SK-N-SH treated with all-trans-retinoic acid at 6 μM for 48 hours (cell line): ENCODE measurements around the gene ARHGAP26.

Experiments used
- ATAC-seq: fragments of 200-7000 bp; cut with Tn5 transposase; 3 replicates; pipeline ENCODE4 v1.9.1; 2020; ENCODE audit warnings: mild to moderate bottlenecking, moderate library complexity
- ARNTL ChIP-seq: fragments of 450-650 bp; formaldehyde crosslinking; IDR thresholded peaks from 2 replicates; pipeline ENCODE4 v1.5.0; 2020; ENCODE audit warnings: low read depth, mild to moderate bottlenecking, moderate library complexity, borderline replicate concordance
- BACH2 ChIP-seq: fragments of 250-450 bp; sonication (Bioruptor Pico); IDR thresholded peaks from 2 replicates; pipeline ENCODE4 v1.9.0; 2021; ENCODE audit warnings: mild to moderate bottlenecking, borderline replicate concordance
- CSDC2 ChIP-seq: fragments of 250-450 bp; sonication (Bioruptor Pico); IDR thresholded peaks from 2 replicates; pipeline ENCODE4 v1.5.0; 2020; ENCODE audit warnings: mild to moderate bottlenecking, moderate library complexity
- ESRRG ChIP-seq: fragments of 250-450 bp; sonication (Bioruptor Pico); IDR thresholded peaks from 2 replicates; pipeline ENCODE4 v1.6.1; 2021; ENCODE audit warnings: mild to moderate bottlenecking
- GLIS3 ChIP-seq: fragments of 250-450 bp; sonication (Bioruptor Pico); IDR thresholded peaks from 2 replicates; pipeline ENCODE4 v1.5.0; 2020; ENCODE audit warnings: mild to moderate bottlenecking, moderate library complexity
- OSR1 ChIP-seq: fragments of 250-450 bp; sonication (Bioruptor Pico); IDR thresholded peaks from 2 replicates; pipeline ENCODE4 v1.8.0; 2022; ENCODE audit warnings: moderate library complexity, mild to moderate bottlenecking, inconsistent platforms
- PPARA ChIP-seq: fragments of 250-450 bp; sonication (Bioruptor Pico); IDR thresholded peaks from 2 replicates; pipeline ENCODE4 v1.5.0; 2020; ENCODE audit warnings: mild to moderate bottlenecking, borderline replicate concordance
- RARB ChIP-seq: fragments of 250-450 bp; sonication (Bioruptor Pico); IDR thresholded peaks from 2 replicates; pipeline ENCODE4 v1.8.0; 2021; ENCODE audit warnings: mild to moderate bottlenecking, moderate library complexity
- SNAI2 ChIP-seq: fragments of 250-450 bp; sonication (Bioruptor Pico); IDR thresholded peaks from 2 replicates; pipeline ENCODE4 v1.5.0; 2020; ENCODE audit warnings: mild to moderate bottlenecking, moderate library complexity
- TCF4 ChIP-seq: fragments of 250-450 bp; sonication (Bioruptor Pico); IDR thresholded peaks from 2 replicates; pipeline ENCODE4 v1.8.0; 2021; ENCODE audit warnings: mild to moderate bottlenecking, moderate library complexity, borderline replicate concordance
- TOX ChIP-seq: fragments of 250-450 bp; sonication (Bioruptor Pico); IDR thresholded peaks from 2 replicates; pipeline ENCODE4 v1.8.0; 2021; ENCODE audit warnings: mild to moderate bottlenecking, moderate library complexity, borderline replicate concordance
- ZC3H10 ChIP-seq: fragments of 250-450 bp; sonication (Bioruptor Pico); IDR thresholded peaks from 2 replicates; pipeline ENCODE4 v1.5.1; 2021; ENCODE audit warnings: mild to moderate bottlenecking, moderate library complexity
- ZFP3 ChIP-seq: fragments of 250-450 bp; sonication (Bioruptor Pico); IDR thresholded peaks from 2 replicates; pipeline ENCODE4 v1.5.0; 2020; ENCODE audit warnings: mild to moderate bottlenecking, moderate library complexity
- ZFP30 ChIP-seq: fragments of 450-650 bp; formaldehyde crosslinking; IDR thresholded peaks from 2 replicates; pipeline ENCODE4 v1.5.0; 2022; ENCODE audit warnings: mild to moderate bottlenecking, moderate library complexity
- ZNF70 ChIP-seq: fragments of 450-650 bp; formaldehyde crosslinking; IDR thresholded peaks from 2 replicates; pipeline ENCODE4 v1.5.0; 2020; ENCODE audit warnings: mild to moderate bottlenecking, moderate library complexity
- ZNF8 ChIP-seq: fragments of 450-650 bp; formaldehyde crosslinking; IDR thresholded peaks from 2 replicates; pipeline ENCODE4 v1.5.0; 2020; ENCODE audit warnings: mild to moderate bottlenecking, moderate library complexity
- TF ChIP-seq, protein P1 (sequence below): fragments of 250-450 bp; sonication (Bioruptor Pico); IDR thresholded peaks from 2 replicates; pipeline ENCODE4 v1.5.1; 2020; ENCODE audit warnings: low read depth, mild to moderate bottlenecking, moderate library complexity
- TF ChIP-seq, protein P2 (sequence below): fragments of 250-450 bp; sonication (Bioruptor Pico); IDR thresholded peaks from 2 replicates; pipeline ENCODE4 v1.5.0; 2020; ENCODE audit warnings: mild to moderate bottlenecking, moderate library complexity
- TF ChIP-seq, protein P3 (sequence below): fragments of 250-450 bp; sonication (Bioruptor Pico); IDR thresholded peaks from 2 replicates; pipeline ENCODE4 v1.5.1; 2021; ENCODE audit warnings: mild to moderate bottlenecking, moderate library complexity
- TF ChIP-seq, protein P4 (sequence below): fragments of 250-450 bp; sonication (Bioruptor Pico); IDR thresholded peaks from 2 replicates; pipeline ENCODE4 v1.8.0; 2021; ENCODE audit warnings: low read depth, mild to moderate bottlenecking, moderate library complexity, borderline replicate concordance

Gene ARHGAP26

DNA sequence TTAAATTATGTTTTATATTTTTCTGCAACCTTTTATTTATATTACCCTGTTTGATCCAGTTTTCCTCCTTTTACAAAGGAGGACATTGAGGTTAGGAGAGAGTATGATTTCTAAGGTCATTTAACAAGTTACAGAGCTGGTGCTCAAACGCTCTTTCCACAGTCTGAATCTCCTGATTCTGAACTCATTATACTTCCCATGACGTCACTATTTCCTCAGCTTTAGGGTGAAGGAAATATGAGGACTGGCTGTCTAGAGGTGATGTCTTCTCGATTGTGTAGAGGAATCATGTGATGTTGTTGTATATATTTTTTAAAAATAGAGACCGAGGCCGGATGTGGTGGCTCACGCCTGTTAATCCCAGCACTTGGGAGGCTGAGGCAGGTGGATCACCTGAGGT is 140.0 kb downstream of the ARHGAP26 start (continued):
- TF ChIP-seq, protein P1, sequence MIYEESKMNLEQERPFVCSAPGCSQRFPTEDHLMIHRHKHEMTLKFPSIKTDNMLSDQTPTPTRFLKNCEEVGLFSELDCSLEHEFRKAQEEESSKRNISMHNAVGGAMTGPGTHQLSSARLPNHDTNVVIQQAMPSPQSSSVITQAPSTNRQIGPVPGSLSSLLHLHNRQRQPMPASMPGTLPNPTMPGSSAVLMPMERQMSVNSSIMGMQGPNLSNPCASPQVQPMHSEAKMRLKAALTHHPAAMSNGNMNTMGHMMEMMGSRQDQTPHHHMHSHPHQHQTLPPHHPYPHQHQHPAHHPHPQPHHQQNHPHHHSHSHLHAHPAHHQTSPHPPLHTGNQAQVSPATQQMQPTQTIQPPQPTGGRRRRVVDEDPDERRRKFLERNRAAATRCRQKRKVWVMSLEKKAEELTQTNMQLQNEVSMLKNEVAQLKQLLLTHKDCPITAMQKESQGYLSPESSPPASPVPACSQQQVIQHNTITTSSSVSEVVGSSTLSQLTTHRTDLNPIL: no peak
- TF ChIP-seq, protein P2, sequence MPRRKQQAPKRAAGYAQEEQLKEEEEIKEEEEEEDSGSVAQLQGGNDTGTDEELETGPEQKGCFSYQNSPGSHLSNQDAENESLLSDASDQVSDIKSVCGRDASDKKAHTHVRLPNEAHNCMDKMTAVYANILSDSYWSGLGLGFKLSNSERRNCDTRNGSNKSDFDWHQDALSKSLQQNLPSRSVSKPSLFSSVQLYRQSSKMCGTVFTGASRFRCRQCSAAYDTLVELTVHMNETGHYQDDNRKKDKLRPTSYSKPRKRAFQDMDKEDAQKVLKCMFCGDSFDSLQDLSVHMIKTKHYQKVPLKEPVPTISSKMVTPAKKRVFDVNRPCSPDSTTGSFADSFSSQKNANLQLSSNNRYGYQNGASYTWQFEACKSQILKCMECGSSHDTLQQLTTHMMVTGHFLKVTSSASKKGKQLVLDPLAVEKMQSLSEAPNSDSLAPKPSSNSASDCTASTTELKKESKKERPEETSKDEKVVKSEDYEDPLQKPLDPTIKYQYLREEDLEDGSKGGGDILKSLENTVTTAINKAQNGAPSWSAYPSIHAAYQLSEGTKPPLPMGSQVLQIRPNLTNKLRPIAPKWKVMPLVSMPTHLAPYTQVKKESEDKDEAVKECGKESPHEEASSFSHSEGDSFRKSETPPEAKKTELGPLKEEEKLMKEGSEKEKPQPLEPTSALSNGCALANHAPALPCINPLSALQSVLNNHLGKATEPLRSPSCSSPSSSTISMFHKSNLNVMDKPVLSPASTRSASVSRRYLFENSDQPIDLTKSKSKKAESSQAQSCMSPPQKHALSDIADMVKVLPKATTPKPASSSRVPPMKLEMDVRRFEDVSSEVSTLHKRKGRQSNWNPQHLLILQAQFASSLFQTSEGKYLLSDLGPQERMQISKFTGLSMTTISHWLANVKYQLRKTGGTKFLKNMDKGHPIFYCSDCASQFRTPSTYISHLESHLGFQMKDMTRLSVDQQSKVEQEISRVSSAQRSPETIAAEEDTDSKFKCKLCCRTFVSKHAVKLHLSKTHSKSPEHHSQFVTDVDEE (CRISPR knock-in tag): no peak
- TF ChIP-seq, protein P3, sequence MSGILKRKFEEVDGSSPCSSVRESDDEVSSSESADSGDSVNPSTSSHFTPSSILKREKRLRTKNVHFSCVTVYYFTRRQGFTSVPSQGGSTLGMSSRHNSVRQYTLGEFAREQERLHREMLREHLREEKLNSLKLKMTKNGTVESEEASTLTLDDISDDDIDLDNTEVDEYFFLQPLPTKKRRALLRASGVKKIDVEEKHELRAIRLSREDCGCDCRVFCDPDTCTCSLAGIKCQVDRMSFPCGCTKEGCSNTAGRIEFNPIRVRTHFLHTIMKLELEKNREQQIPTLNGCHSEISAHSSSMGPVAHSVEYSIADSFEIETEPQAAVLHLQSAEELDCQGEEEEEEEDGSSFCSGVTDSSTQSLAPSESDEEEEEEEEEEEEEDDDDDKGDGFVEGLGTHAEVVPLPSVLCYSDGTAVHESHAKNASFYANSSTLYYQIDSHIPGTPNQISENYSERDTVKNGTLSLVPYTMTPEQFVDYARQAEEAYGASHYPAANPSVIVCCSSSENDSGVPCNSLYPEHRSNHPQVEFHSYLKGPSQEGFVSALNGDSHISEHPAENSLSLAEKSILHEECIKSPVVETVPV (CRISPR knock-in tag): no peak

DNA sequence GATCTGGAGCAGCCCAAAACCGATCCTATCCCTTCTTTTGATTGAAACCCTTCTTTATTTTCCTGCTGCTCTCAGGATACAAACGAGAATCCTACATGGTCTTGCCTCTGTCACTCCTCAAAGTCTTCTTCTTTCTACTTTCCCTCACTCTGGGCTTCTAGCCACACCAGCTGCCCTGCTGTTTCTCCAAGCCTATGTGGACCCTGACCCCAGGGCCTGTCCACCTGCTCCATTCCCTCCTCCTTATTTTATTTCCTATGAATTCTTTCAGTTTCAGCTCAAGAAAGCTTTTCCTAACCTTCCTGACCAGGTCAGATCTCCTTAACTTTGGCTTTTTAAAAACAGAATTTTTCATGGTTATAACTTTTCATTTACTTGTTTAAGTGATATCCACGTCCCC is 141.0 kb downstream of the ARHGAP26 start:
- TF ChIP-seq ARNTL (CRISPR knock-in tag) (no peak), ZNF8 (CRISPR knock-in tag) (no peak), OSR1 (CRISPR knock-in tag) (no peak), RARB (CRISPR knock-in tag) (no peak)
- ATAC-seq: no peak

DNA sequence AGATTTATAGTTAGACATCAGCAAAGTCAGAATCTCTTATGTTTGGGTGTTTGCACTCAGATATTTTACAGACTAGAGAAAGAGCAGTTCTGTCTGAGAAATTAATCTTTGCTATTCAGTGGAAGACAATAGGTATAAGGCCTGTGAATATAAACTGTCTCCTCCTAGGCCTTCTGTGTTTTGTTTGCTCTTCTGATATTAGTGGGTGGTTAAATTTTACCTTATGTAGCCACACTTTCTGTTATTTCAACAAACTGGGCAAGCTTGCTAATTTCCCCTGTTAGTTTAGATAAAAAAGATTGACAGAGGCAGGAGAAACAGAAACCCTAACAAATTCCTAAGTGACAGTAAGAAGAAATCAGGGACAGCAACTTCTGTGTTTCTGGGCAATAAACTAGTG is 141.6 kb downstream of the ARHGAP26 start:
- TF ChIP-seq ZFP30: no peak
- TF ChIP-seq PPARA (CRISPR knock-in tag): no peak
- no peak for TF ChIP-seq TCF4 (CRISPR knock-in tag)
- TF ChIP-seq ESRRG (CRISPR knock-in tag): no peak
- TF ChIP-seq, protein P1: no peak
- no peak for TF ChIP-seq OSR1 (CRISPR knock-in tag)
- TF ChIP-seq RARB (CRISPR knock-in tag): no peak
- TF ChIP-seq ZC3H10 (CRISPR knock-in tag): no peak
- TF ChIP-seq, protein P2 (CRISPR knock-in tag): no peak
- TF ChIP-seq, protein P4, sequence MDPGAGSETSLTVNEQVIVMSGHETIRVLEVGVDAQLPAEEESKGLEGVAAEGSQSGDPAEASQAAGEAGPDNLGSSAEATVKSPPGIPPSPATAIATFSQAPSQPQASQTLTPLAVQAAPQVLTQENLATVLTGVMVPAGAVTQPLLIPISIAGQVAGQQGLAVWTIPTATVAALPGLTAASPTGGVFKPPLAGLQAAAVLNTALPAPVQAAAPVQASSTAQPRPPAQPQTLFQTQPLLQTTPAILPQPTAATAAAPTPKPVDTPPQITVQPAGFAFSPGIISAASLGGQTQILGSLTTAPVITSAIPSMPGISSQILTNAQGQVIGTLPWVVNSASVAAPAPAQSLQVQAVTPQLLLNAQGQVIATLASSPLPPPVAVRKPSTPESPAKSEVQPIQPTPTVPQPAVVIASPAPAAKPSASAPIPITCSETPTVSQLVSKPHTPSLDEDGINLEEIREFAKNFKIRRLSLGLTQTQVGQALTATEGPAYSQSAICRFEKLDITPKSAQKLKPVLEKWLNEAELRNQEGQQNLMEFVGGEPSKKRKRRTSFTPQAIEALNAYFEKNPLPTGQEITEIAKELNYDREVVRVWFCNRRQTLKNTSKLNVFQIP (CRISPR knock-in tag): no peak
- no peak for TF ChIP-seq BACH2 (CRISPR knock-in tag)
- TF ChIP-seq ARNTL (CRISPR knock-in tag): no peak
- TF ChIP-seq, protein P3 (CRISPR knock-in tag): no peak
- no peak for TF ChIP-seq SNAI2 (CRISPR knock-in tag)
- TF ChIP-seq ZFP3: no peak
- TF ChIP-seq GLIS3 (CRISPR knock-in tag): no peak
- no peak for TF ChIP-seq ZNF70
- no peak for TF ChIP-seq CSDC2 (CRISPR knock-in tag)
- TF ChIP-seq ZNF8 (CRISPR knock-in tag): no peak
- no peak for TF ChIP-seq TOX
- ATAC-seq: no peak
